Natural killer cell (primary cell): Measurements from ENCODE around the gene RPL29. TPM values are rescaled to one million over a fixed set of nuclear protein-coding genes. Genes with fewer than 3 reads are reported as not detected.

Experiments
- ATAC-seq, 3 donors: fragments of 150-1000 bp in 2 of 3; fragments of 200-7000 bp in 1 of 3; cut with Tn5 transposase; 1 replicate in 1 of 3; 2 replicates in 2 of 3; pipeline ENCODE4 v1.10.0; 2021; ENCODE audit warnings: mild to moderate bottlenecking in 2 of 3, moderate library complexity in 2 of 3
- DNase-seq, 2 donors: peaks; one replicate each; pipeline versions ENCODE4 v3.0.0 to v3.0.0-alpha.2; 2013 to 2021; ENCODE audit warnings: mixed read lengths in 1 of 2
- H3K27ac ChIP-seq: one replicate; pipeline ENCODE4 v1.5.1; 2013; ENCODE audit warnings: mild to moderate bottlenecking, low read length
- H3K27me3 ChIP-seq: one replicate; pipeline ENCODE4 v1.6.1; 2013; ENCODE audit warnings: low read length; ENCODE audit not compliant: control insufficient read depth, insufficient read depth
- H3K36me3 ChIP-seq: one replicate; pipeline ENCODE4 v1.6.1; 2013; ENCODE audit warnings: low read length; ENCODE audit not compliant: control insufficient read depth, insufficient read depth
- H3K4me1 ChIP-seq: one replicate; pipeline ENCODE4 v1.6.1; 2013; ENCODE audit warnings: low read length; ENCODE audit not compliant: control insufficient read depth, insufficient read depth
- H3K4me3 ChIP-seq: one replicate; pipeline ENCODE4 v1.5.1; 2013; ENCODE audit warnings: low read length
- H3K9me3 ChIP-seq: one replicate; pipeline ENCODE4 v1.6.1; 2013; ENCODE audit warnings: low read length; ENCODE audit not compliant: control insufficient read depth, insufficient read depth
- H3K27ac Mint-ChIP-seq, 2 donors: one replicate each; pipeline ENCODE4 v1.8.0; 2022; ENCODE audit warnings: mild to moderate bottlenecking in 2 of 2, mixed read lengths in 2 of 2, moderate library complexity in 1 of 2
- H3K27me3 Mint-ChIP-seq, 2 donors: one replicate each; pipeline ENCODE4 v1.8.0; 2022; ENCODE audit warnings: low read depth in 2 of 2, mixed read lengths in 2 of 2
- H3K36me3 Mint-ChIP-seq: one replicate; pipeline ENCODE4 v1.8.0; 2022; ENCODE audit warnings: mixed read lengths
- H3K4me1 Mint-ChIP-seq, 2 donors: one replicate each; pipeline ENCODE4 v1.8.0; 2022; ENCODE audit warnings: mixed read lengths in 2 of 2
- H3K4me3 Mint-ChIP-seq: one replicate; pipeline ENCODE4 v1.8.0; 2022; ENCODE audit warnings: mild to moderate bottlenecking, moderate library complexity, mixed read lengths
- H3K9me3 Mint-ChIP-seq, 2 donors: one replicate each; pipeline ENCODE4 v1.8.0; 2022; ENCODE audit warnings: mixed read lengths in 2 of 2
- WGBS: methylation state at CpG from one replicate; pipeline ENCODE4 v1.1.7; 2013; ENCODE audit warnings: missing lambda C conversion rate; ENCODE audit not compliant: insufficient coverage; 5-methylcytosine and 5-hydroxymethylcytosine counted together
- intact Hi-C: fragments of 100-400 bp; cut with micrococcal nuclease; formaldehyde crosslinking; loops from one replicate; pipeline ENCODE4 v1.14.2; 2022
- total RNA-seq, 4 donors: library from RNA; stranded (reverse); fragments of 120-200 nt in 1 of 4; gene quantifications; one replicate each; pipeline versions ENCODE4 v1.2.3 to v1.2.4, GENCODE V29; 2013 to 2022
- TF ChIP-seq, protein P1 (sequence below): fragments of 200-600 bp; IDR thresholded peaks from one replicate; pipeline ENCODE4 v1.8.0; 2022; ENCODE audit warnings: antibody characterized with exemption

RPL29 gene
- total RNA-seq, 3 donors from 2014 or later (not counting 1 experiment from before 2014, with no cell fraction given), result 486 to 819 (median 797) TPM

GRCh38 chr3:51980253-51980652 is 15.4 kb downstream of the RPL29 start:
- intact Hi-C loops, result no loop called here
- no peaks in the 10 kb centered on the region for H3K27me3 ChIP-seq
- TF ChIP-seq, protein P1, sequence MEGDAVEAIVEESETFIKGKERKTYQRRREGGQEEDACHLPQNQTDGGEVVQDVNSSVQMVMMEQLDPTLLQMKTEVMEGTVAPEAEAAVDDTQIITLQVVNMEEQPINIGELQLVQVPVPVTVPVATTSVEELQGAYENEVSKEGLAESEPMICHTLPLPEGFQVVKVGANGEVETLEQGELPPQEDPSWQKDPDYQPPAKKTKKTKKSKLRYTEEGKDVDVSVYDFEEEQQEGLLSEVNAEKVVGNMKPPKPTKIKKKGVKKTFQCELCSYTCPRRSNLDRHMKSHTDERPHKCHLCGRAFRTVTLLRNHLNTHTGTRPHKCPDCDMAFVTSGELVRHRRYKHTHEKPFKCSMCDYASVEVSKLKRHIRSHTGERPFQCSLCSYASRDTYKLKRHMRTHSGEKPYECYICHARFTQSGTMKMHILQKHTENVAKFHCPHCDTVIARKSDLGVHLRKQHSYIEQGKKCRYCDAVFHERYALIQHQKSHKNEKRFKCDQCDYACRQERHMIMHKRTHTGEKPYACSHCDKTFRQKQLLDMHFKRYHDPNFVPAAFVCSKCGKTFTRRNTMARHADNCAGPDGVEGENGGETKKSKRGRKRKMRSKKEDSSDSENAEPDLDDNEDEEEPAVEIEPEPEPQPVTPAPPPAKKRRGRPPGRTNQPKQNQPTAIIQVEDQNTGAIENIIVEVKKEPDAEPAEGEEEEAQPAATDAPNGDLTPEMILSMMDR, result no peak
- peaks cover 2% of the 10 kb centered on the region for H3K36me3 ChIP-seq
- no peaks in the 10 kb centered on the region for H3K9me3 Mint-ChIP-seq
- no peak overlapping the region for H3K4me3 ChIP-seq
- no peak overlapping the region for H3K4me3 Mint-ChIP-seq
- H3K4me1 Mint-ChIP-seq, result peaks cover 27 to 46% of the 10 kb centered on the region in 2 donors
- no peaks in the 10 kb centered on the region for H3K9me3 ChIP-seq
- H3K27me3 Mint-ChIP-seq, result no peaks in the 10 kb centered on the region
- H3K4me1 ChIP-seq, result peaks cover 52% of the 10 kb centered on the region
- H3K36me3 Mint-ChIP-seq, result no peaks in the 10 kb centered on the region
- 99% methylated on average over 9 of the region's 10 CpGs for WGBS
- H3K27ac ChIP-seq, result no peak overlapping the region
- H3K27ac Mint-ChIP-seq, result no peak overlapping the region
- DNase-seq (no peak), ATAC-seq (no peak)

- H3K4me1 Mint-ChIP-seq, result peaks cover 35 to 56% of the 10 kb centered on the region in 2 donors
- H3K27me3 Mint-ChIP-seq, result no peaks in the 10 kb centered on the region
Observed at GRCh38 chr3:51978143-51978502, 17.6 kb downstream of the RPL29 start.

DNA sequence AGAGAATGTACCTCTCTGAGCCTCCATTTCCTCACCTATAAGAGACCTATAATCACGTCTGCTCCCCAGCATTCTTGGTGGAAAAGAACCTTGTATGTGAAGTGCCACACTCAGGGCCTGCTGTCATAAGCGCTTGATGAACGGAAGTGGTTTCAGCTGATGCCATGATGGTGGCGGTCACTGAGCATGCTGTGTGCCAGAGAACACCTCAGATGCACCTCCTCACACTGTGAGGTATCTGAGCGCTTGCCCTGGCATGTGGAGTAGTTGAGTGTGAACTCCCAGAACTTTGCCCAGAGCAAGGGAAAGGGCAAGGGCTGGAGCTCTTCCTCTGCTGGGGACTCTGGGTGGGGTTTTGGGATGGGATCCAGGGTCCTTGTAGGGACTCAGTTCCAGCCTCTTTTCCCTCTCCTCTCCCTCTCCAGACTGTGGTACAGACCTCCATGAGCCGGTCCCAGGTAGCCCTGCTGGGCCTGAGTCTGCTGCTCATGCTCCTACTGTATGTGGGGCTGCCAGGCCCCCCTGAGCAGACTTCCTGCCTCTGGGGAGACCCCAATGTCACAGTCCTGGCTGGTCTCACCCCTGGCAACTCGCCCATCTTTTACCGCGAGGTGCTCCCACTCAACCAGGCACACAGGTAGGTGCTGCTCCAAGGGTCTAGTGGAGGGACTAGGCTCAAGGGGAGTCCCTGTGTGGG is 18.1 kb downstream of the RPL29 start:
- WGBS, result 65% methylated on average over 8 of the region's 9 CpGs
- Mint-ChIP-seq H3K4me1 (peaks cover 32 to 51% of the 10 kb centered on the region in 2 donors), H3K4me3 (peak overlapping the region; percentile 64), H3K27me3 (no peaks in the 10 kb centered on the region), H3K9me3 (no peaks in the 10 kb centered on the region), H3K36me3 (no peaks in the 10 kb centered on the region), H3K27ac (peak overlapping the region; percentile 52 to 63)
- peak in 1 of 2 donors; percentile 71 for DNase-seq
- peak in 1 of 3 donors; percentile 39 for ATAC-seq
- Histone ChIP-seq H3K4me1 (peaks cover 57% of the 10 kb centered on the region), H3K27me3 (no peaks in the 10 kb centered on the region), H3K4me3 (no peak overlapping the region), H3K9me3 (no peaks in the 10 kb centered on the region), H3K27ac (peak overlapping the region; percentile 22), H3K36me3 (peaks cover 2% of the 10 kb centered on the region)
- TF ChIP-seq, protein P1, result no peak
- intact Hi-C loops, result no loop called here

More at GRCh38 chr3:51978143-51978502, 17.6 kb downstream of the RPL29 start:
- Histone ChIP-seq H3K9me3 (no peaks in the 10 kb centered on the region), H3K4me3 (no peak overlapping the region), H3K36me3 (peaks cover 2% of the 10 kb centered on the region), H3K4me1 (peaks cover 60% of the 10 kb centered on the region), H3K27ac (no peak overlapping the region), H3K27me3 (no peaks in the 10 kb centered on the region)
- no peak for DNase-seq
- ATAC-seq, result no peak
- H3K4me3 Mint-ChIP-seq, result no peak overlapping the region
- TF ChIP-seq, protein P1, result no peak
- WGBS, result 89% methylated on average over 4 of the region's 4 CpGs
- H3K9me3 Mint-ChIP-seq, result no peaks in the 10 kb centered on the region
- intact Hi-C loops, result no loop called here
- H3K27ac Mint-ChIP-seq, result peak overlapping the region; percentile 52 to 63
- no peaks in the 10 kb centered on the region for H3K36me3 Mint-ChIP-seq
